ENCODE results near the gene LNPEP. TPM values are rescaled to one million over a fixed set of nuclear protein-coding genes. Genes with fewer than 3 reads are reported as not detected.

The LNPEP gene
- total RNA-seq (2012; rRNA removed) (27.4 and 27.5 TPM in 2 replicates), polyA plus RNA-seq (2012; rRNA removed) (2.7 and 3.6 TPM in 2 replicates), Bru-seq, nascent RNA (percentile 72 among the genes with signal in this experiment), BruChase-seq, experiment 1, labeled RNA remaining after a 6-hour chase (percentile 82 among the genes with signal in this experiment), BruChase-seq, experiment 2, labeled RNA remaining after a 2-hour chase (percentile 86 among the genes with signal in this experiment)
- polyA plus RNA-seq (2012; cell fraction: cytosol; rRNA removed) = 0.61 and 0.63 TPM in 2 replicates
- 1.2 and 7.0 TPM in 2 replicates for polyA plus RNA-seq (2012; cell fraction: nucleus; rRNA removed; ENCODE audit: low replicate concordance)
- long read RNA-seq, full-length matches to known transcripts = 6 of 11 reads
- long read RNA-seq, partial matches to known transcripts = 4 of 11 reads
- long read RNA-seq, other reads (novel, unspliced or antisense) = 1 of 11 reads

- H4K91ac ChIP-seq (ENCODE audit: insufficient read depth, low read depth, low read length) = peak within 1 kb of the TSS; percentile 83
- peak; percentile 97 for DNase-seq
- peak within 1 kb of the TSS; percentile 100 for H3K4me2 ChIP-seq (ENCODE audit: low read depth, low read length)
- peak within 1 kb of the TSS; percentile 68 for H3K4me3 ChIP-seq (ENCODE audit: insufficient read depth, low read depth, low read length)
- peak within 1 kb of the TSS; percentile 70 to 82 for H4K8ac ChIP-seq (ENCODE audit: low read depth in 2 of 2, low read length in 2 of 2)
- H3K9me1 ChIP-seq (ENCODE audit: insufficient read depth, low read length) = no peaks in the 10 kb centered on the region
- peak within 1 kb of the TSS; percentile 23; the same call in 1 of the 2 replicates for H2BK20ac ChIP-seq (ENCODE audit: low read depth, low read length)
- H3K36me3 ChIP-seq (ENCODE audit: control insufficient read depth, insufficient read depth, low read length) = no peaks in the 10 kb centered on the region
- H2BK120ac ChIP-seq (ENCODE audit: low read depth, low read length) = peak within 1 kb of the TSS; percentile 82
- H2BK15ac ChIP-seq (ENCODE audit: low read depth, low read length) = peak within 1 kb of the TSS; percentile 96; the same call in 2 of the 3 replicates
- peak within 1 kb of the TSS; percentile 72 for H4K5ac ChIP-seq (ENCODE audit: low read depth, low read length)
- H2AK9ac ChIP-seq (replicated peaks; ENCODE audit: low read depth, low read length, poor library complexity) = peak within 1 kb of the TSS; percentile 97
- H3K14ac ChIP-seq (replicated peaks; ENCODE audit: low read depth, low read length) = peak within 1 kb of the TSS; percentile 89
- H3K23ac ChIP-seq (ENCODE audit: low read depth, low read length) = peak within 1 kb of the TSS; percentile 96
- H3K79me1 ChIP-seq (ENCODE audit: low read depth in 1 of 2, low read length in 2 of 2) = peaks cover 6 to 32% of the 10 kb centered on the region in 2 experiments; a peak in 3 of 4 replicates
- H3K27me3 ChIP-seq (ENCODE audit: control insufficient read depth, insufficient read depth, low read length) = no peaks in the 10 kb centered on the region
- POLR2A ChIA-PET (ENCODE audit: unreplicated experiment) = interaction anchor here (0.6 to 1.1 kb wide), 3 partner anchors 43 to 202 kb away, joined by 4 to 6 read pairs (median 6); no protein-coding TSS in a partner anchor
- H2AFZ ChIP-seq (replicated peaks; ENCODE audit: low read length, poor library complexity) = peak within 1 kb of the TSS; percentile 95
- CTCF ChIA-PET = interaction anchor here (0.6 kb wide), 1 partner anchor 51 kb away, joined by 3 read pairs; no protein-coding TSS in a partner anchor
- peak within 1 kb of the TSS; percentile 78 for H2AK5ac ChIP-seq (ENCODE audit: low read depth, low read length)
- no peaks in the 10 kb centered on the region for H3K9me3 ChIP-seq (ENCODE audit: control insufficient read depth, insufficient read depth, low read length)
- in situ Hi-C loops (cut with MboI; ENCODE audit: low sequenced_read_pairs) (no loop called here), intact Hi-C loops (cut with micrococcal nuclease) (loop anchor here (1.0 to 5.0 kb wide), 8 partner anchors 62 to 323 kb away; partner anchors contain the start of gene LIX1), dilution Hi-C loops (cut with HindIII; ENCODE audit: low sequenced_read_pairs, unreplicated experiment) (no loop called here)
- peak within 1 kb of the TSS; percentile 95 for H3K56ac ChIP-seq (ENCODE audit: extremely low read depth, insufficient read depth, low read length)
- H2BK5ac ChIP-seq (ENCODE audit: low read depth, low read length, poor library complexity, severe bottlenecking) = peak within 1 kb of the TSS; percentile 96
- no peaks in the 10 kb centered on the region for H4K20me1 ChIP-seq (ENCODE audit: insufficient read depth, low read length)
- peaks cover 2% of the 10 kb centered on the region for H3K4me1 ChIP-seq (ENCODE audit: control insufficient read depth, insufficient read depth, low read length)
- H3K9ac ChIP-seq (ENCODE audit: low read depth, low read length) = peak within 1 kb of the TSS; percentile 95
- peak; percentile 79 for ATAC-seq (ENCODE audit: low read depth)
- WGBS, 2 experiments (ENCODE audit: extremely low coverage in 2 of 2, insufficient read length in 1 of 2) = 1% methylated on average over 37 of the region's 79 CpGs; no CpG with 5 or more reads in 1 of the 2 experiments
- H3K27ac ChIP-seq (ENCODE audit: insufficient read depth, low read length) = peak within 1 kb of the TSS; percentile 92
- no TSS peak for BruUV-seq (replicated peaks)
- H3K4ac ChIP-seq (ENCODE audit: low read depth, low read length) = peak within 1 kb of the TSS; percentile 89
- peak within 1 kb of the TSS; percentile 92 for H3K18ac ChIP-seq (ENCODE audit: low read depth, low read length)
- TF ChIP-seq RAD21 (IDR thresholded peaks at IDR 0.05; ENCODE audit: low read length) = no peak
- TF ChIP-seq ELK1 (IDR thresholded peaks at IDR 0.05; ENCODE audit: borderline replicate concordance, low read depth, low read length) = no peak
- TF ChIP-seq BHLHE40 (IDR thresholded peaks at IDR 0.05; ENCODE audit: low read depth, low read length) = peak; percentile 28; the same call in 1 of the 2 replicates
- TF ChIP-seq MAFK (IDR thresholded peaks at IDR 0.05; ENCODE audit: low read depth, low read length) = no peak
- TF ChIP-seq FOS (IDR thresholded peaks at IDR 0.05; ENCODE audit: low read depth, low read length) = no peak
- no peak for TF ChIP-seq POLR2A (IDR thresholded peaks at IDR 0.05; ENCODE audit: low read depth, low read length)
- TF ChIP-seq CTCF (conservative IDR thresholded peaks at IDR 0.05; ENCODE audit: low read depth, low read length) = 0 out of 2 replicates have a peak, but pooled peaks have one; percentile 5
- peak; percentile 21; the same call in 1 of the 2 replicates for TF ChIP-seq SMC3 (IDR thresholded peaks at IDR 0.05; ENCODE audit: low read depth, low read length)
- no peak for TF ChIP-seq RCOR1 (IDR thresholded peaks at IDR 0.05; ENCODE audit: insufficient replicate concordance, low read length)
- TF ChIP-seq USF2 (IDR thresholded peaks at IDR 0.05; ENCODE audit: low read depth, low read length) = no peak
Measured at GRCh38 chr5:96935559-96936430, at the start of gene LNPEP. Gene LNPEP (plus strand): TSS chr5:96936080. CDS start chr5:96936156, 76 bp downstream.
